Astrocyte (in vitro differentiated cells and primary cell): Measurements from ENCODE around the gene JAK2. TPM values are rescaled to one million over a fixed set of nuclear protein-coding genes. Genes with fewer than 3 reads are reported as not detected.
A peak's percentile ranks its signal among the peaks of the same experiment; 100 is the strongest.

Experiments used
- DNase-seq: peaks from one replicate; pipeline ENCODE4 v3.0.0-alpha.2; 2010; ENCODE audit warnings: low read depth
- FAIRE-seq: peaks from 2 replicates; lab custom pipeline; 2011; peaks lifted over from hg19 to GRCh38; lab: Jason Lieb, UNC
- H2AFZ ChIP-seq: 2 replicates; pipeline ENCODE4 v1.6.0; 2012; ENCODE audit warnings: low read depth, low read length, inconsistent platforms
- H3K27ac ChIP-seq: 2 replicates; pipeline ENCODE4 v1.5.1; 2011; ENCODE audit warnings: low read depth, low read length, inconsistent platforms
- H3K27me3 ChIP-seq: 2 replicates; pipeline ENCODE4 v1.6.0; 2011; ENCODE audit warnings: low read length, inconsistent platforms; ENCODE audit not compliant: insufficient read depth
- H3K36me3 ChIP-seq: 2 replicates; pipeline ENCODE4 v1.5.1; 2011; ENCODE audit warnings: low read length, inconsistent platforms; ENCODE audit not compliant: insufficient read depth
- H3K4me1 ChIP-seq: 2 replicates; pipeline ENCODE4 v1.5.1; 2011; ENCODE audit warnings: low read length, inconsistent platforms; ENCODE audit not compliant: insufficient read depth
- H3K4me2 ChIP-seq: 2 replicates; pipeline ENCODE4 v1.6.0; 2012; ENCODE audit warnings: low read length, inconsistent platforms
- H3K4me3 ChIP-seq: 2 replicates; pipeline ENCODE4 v1.5.1; 2011; ENCODE audit warnings: low read depth, mild to moderate bottlenecking, low read length, inconsistent platforms; ENCODE audit not compliant: insufficient read depth
- H3K79me2 ChIP-seq: 2 replicates; pipeline ENCODE4 v1.6.0; 2012; ENCODE audit warnings: mild to moderate bottlenecking, low read length, inconsistent platforms; ENCODE audit not compliant: insufficient read depth
- H3K9ac ChIP-seq: 2 replicates; pipeline ENCODE4 v1.6.0; 2012; ENCODE audit warnings: mild to moderate bottlenecking, low read length, inconsistent platforms
- H3K9me3 ChIP-seq: 2 replicates; pipeline ENCODE4 v1.5.1; 2012; ENCODE audit warnings: low read depth, mild to moderate bottlenecking, low read length, inconsistent platforms; ENCODE audit not compliant: insufficient read depth
- H4K20me1 ChIP-seq: 2 replicates; pipeline ENCODE4 v1.6.0; 2012; ENCODE audit warnings: low read length, inconsistent platforms; ENCODE audit not compliant: insufficient read depth
- H3K27ac Mint-ChIP-seq: one replicate; pipeline ENCODE4 v1.8.0; 2021; ENCODE audit warnings: mild to moderate bottlenecking, mixed read lengths; ENCODE audit not compliant: unreplicated experiment
- H3K27me3 Mint-ChIP-seq: one replicate; pipeline ENCODE4 v1.8.0; 2021; ENCODE audit warnings: low read depth, mixed read lengths; ENCODE audit not compliant: unreplicated experiment
- H3K36me3 Mint-ChIP-seq: one replicate; pipeline ENCODE4 v1.8.0; 2021; ENCODE audit warnings: low read depth, mixed read lengths; ENCODE audit not compliant: unreplicated experiment
- H3K4me1 Mint-ChIP-seq: one replicate; pipeline ENCODE4 v1.8.0; 2021; ENCODE audit warnings: low read depth, mixed read lengths; ENCODE audit not compliant: unreplicated experiment
- H3K4me3 Mint-ChIP-seq: one replicate; pipeline ENCODE4 v1.8.0; 2021; ENCODE audit warnings: mild to moderate bottlenecking, moderate library complexity, mixed read lengths; ENCODE audit not compliant: unreplicated experiment
- H3K9me3 Mint-ChIP-seq: one replicate; pipeline ENCODE4 v1.8.0; 2021; ENCODE audit warnings: mild to moderate bottlenecking, mixed read lengths; ENCODE audit not compliant: unreplicated experiment
- EZH2 ChIP-seq: IDR thresholded peaks from 2 replicates; pipeline ENCODE4 v1.6.1; 2012; ENCODE audit warnings: mild to moderate bottlenecking, low read length, inconsistent platforms; ENCODE audit not compliant: insufficient read depth
- total RNA-seq: library from RNA; stranded (reverse); gene quantifications from 2 replicates; pipeline ENCODE4 v1.2.1, GENCODE V29; 2021
- TF ChIP-seq, protein P1 (sequence below): IDR thresholded peaks from 2 replicates; pipeline ENCODE4 v1.5.1; 2011; ENCODE audit warnings: low read depth, mild to moderate bottlenecking, inconsistent platforms, low read length, moderate library complexity; ENCODE audit not compliant: insufficient read depth

The JAK2 gene
- total RNA-seq, 1 donor from 2014 or later, result 12.3 TPM

DNA sequence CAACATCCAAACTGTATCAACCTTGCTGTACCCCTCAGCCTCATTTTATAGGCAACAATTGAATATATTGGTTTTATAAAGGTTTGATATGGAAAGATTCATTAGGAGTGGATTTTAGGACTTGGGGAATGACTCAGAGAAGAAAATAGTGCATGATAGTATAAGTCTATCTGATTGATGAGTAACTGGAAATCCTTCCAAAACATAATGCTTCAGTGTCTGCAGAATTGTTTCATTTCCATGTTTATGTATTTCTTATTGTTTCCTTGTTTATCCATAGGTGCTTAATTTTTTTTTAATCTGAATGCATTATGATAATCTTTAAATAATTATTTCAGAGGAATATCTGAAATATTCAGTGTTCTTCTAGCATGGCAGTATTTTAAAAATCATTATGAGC is 12.6 kb downstream of the JAK2 start:
- Mint-ChIP-seq H3K36me3 (peaks cover 12% of the 10 kb centered on the region), H3K4me1 (peaks cover 2% of the 10 kb centered on the region), H3K9me3 (peaks cover 3% of the 10 kb centered on the region), H3K27ac (no peak overlapping the region), H3K4me3 (no peak overlapping the region), H3K27me3 (no peaks in the 10 kb centered on the region)
- H3K9me3 ChIP-seq, result no peaks in the 10 kb centered on the region
- FAIRE-seq, result no peak
- no peaks in the 10 kb centered on the region for H3K27me3 ChIP-seq
- H3K9ac ChIP-seq, result no peak overlapping the region
- no peak for TF ChIP-seq EZH2
- TF ChIP-seq, protein P1, sequence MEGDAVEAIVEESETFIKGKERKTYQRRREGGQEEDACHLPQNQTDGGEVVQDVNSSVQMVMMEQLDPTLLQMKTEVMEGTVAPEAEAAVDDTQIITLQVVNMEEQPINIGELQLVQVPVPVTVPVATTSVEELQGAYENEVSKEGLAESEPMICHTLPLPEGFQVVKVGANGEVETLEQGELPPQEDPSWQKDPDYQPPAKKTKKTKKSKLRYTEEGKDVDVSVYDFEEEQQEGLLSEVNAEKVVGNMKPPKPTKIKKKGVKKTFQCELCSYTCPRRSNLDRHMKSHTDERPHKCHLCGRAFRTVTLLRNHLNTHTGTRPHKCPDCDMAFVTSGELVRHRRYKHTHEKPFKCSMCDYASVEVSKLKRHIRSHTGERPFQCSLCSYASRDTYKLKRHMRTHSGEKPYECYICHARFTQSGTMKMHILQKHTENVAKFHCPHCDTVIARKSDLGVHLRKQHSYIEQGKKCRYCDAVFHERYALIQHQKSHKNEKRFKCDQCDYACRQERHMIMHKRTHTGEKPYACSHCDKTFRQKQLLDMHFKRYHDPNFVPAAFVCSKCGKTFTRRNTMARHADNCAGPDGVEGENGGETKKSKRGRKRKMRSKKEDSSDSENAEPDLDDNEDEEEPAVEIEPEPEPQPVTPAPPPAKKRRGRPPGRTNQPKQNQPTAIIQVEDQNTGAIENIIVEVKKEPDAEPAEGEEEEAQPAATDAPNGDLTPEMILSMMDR, result no peak
- H3K27ac ChIP-seq, result no peak overlapping the region
- H3K4me3 ChIP-seq, result no peak overlapping the region
- no peak overlapping the region for H3K4me2 ChIP-seq
- peaks cover 10% of the 10 kb centered on the region for H4K20me1 ChIP-seq
- DNase-seq, result no peak
- H2AFZ ChIP-seq, result no peak overlapping the region
- H3K36me3 ChIP-seq, result peaks cover 3% of the 10 kb centered on the region
- H3K79me2 ChIP-seq, result peaks cover 49% of the 10 kb centered on the region
- no peaks in the 10 kb centered on the region for H3K4me1 ChIP-seq

DNA sequence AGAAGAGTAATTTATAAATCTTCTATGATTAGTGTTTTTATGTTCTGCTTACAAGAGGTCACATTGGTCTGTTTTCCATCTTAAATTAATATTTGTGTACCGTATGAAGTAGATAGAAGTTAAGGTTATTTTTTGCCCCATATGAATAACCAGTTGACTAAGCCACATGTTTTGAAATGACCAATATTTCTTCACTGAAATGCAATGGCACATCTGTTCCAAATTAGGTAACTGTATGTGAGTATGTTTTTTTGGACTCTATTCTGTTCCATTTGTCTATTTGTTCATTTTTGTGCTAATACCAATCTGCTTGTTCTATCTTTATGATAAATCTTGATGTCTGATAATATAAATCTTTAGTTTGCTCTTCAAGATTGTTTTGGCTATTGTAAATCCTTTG is 17.7 kb downstream of the JAK2 start:
- no peak overlapping the region for H2AFZ ChIP-seq
- peaks cover 16% of the 10 kb centered on the region for H3K36me3 Mint-ChIP-seq
- no peaks in the 10 kb centered on the region for H3K9me3 ChIP-seq
- H3K79me2 ChIP-seq, result peaks cover 27% of the 10 kb centered on the region
- H3K27ac ChIP-seq, result no peak overlapping the region
- no peak overlapping the region for H3K4me2 ChIP-seq
- no peaks in the 10 kb centered on the region for H4K20me1 ChIP-seq
- H3K4me1 ChIP-seq, result no peaks in the 10 kb centered on the region
- peaks cover 6% of the 10 kb centered on the region for H3K9me3 Mint-ChIP-seq
- no peak for TF ChIP-seq EZH2
- TF ChIP-seq, protein P1, result no peak
- FAIRE-seq (peak; percentile 45), DNase-seq (no peak)
- no peaks in the 10 kb centered on the region for H3K27me3 ChIP-seq
- H3K36me3 ChIP-seq, result no peaks in the 10 kb centered on the region
- no peak overlapping the region for H3K27ac Mint-ChIP-seq
- no peak overlapping the region for H3K4me3 ChIP-seq
- H3K4me3 Mint-ChIP-seq, result no peak overlapping the region
- no peaks in the 10 kb centered on the region for H3K27me3 Mint-ChIP-seq
- no peak overlapping the region for H3K9ac ChIP-seq
- H3K4me1 Mint-ChIP-seq, result no peaks in the 10 kb centered on the region

DNA sequence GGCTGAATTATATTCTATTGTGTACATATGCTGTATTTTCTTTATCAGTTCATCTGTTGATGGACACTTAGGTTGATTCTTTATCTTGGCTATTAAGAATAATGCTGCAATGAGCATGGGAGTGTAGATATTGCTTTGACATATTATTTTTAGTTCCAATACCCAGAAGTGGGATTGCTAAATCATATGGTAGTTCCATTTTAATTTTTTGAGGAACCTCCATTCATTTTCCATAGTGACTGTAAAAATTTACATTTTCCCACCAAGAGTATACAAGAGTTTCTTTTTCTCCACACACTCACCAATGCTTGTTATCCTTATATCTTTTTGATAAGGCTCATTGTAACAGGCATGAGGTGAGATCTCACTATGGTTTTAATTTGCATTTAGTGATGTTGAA is 19.4 kb downstream of the JAK2 start:
- H3K79me2 ChIP-seq, result peaks cover 30% of the 10 kb centered on the region
- no peaks in the 10 kb centered on the region for H3K9me3 ChIP-seq
- H3K4me3 ChIP-seq, result no peak overlapping the region
- Mint-ChIP-seq H3K4me1 (no peaks in the 10 kb centered on the region), H3K4me3 (no peak overlapping the region), H3K27me3 (no peaks in the 10 kb centered on the region), H3K27ac (no peak overlapping the region), H3K9me3 (peaks cover 6% of the 10 kb centered on the region), H3K36me3 (peaks cover 16% of the 10 kb centered on the region)
- DNase-seq, result no peak
- no peaks in the 10 kb centered on the region for H3K4me1 ChIP-seq
- H3K4me2 ChIP-seq, result no peak overlapping the region
- H3K9ac ChIP-seq, result no peak overlapping the region
- H2AFZ ChIP-seq, result no peak overlapping the region
- H3K27ac ChIP-seq, result no peak overlapping the region
- no peaks in the 10 kb centered on the region for H3K36me3 ChIP-seq
- H4K20me1 ChIP-seq, result peaks cover 5% of the 10 kb centered on the region
- FAIRE-seq, result no peak
- no peak for TF ChIP-seq EZH2
- TF ChIP-seq, protein P1, result no peak
- no peaks in the 10 kb centered on the region for H3K27me3 ChIP-seq
